HepG2 (cell line): ENCODE results near the gene UBE2R2. TPM values are rescaled to one million over a fixed set of nuclear protein-coding genes. Genes with fewer than 3 reads are reported as not detected.

Source experiments
- EZH2 ChIP-seq: conservative IDR thresholded peaks from 2 replicates; pipeline ENCODE4 v1.6.1; 2012; ENCODE audit warnings: mild to moderate bottlenecking, low read depth, low read length, moderate library complexity
- GABPA ChIP-seq, 2 experiments: IDR thresholded peaks; 2 replicates each; pipeline ENCODE4 v1.6.1; 2011 to 2016; ENCODE audit warnings: low read depth in 2 of 2, low read length in 1 of 2, missing biosample characterization in 1 of 2, missing genetic modification characterization in 1 of 2
- MIER3 ChIP-seq: IDR thresholded peaks from 2 replicates; pipeline ENCODE4 v1.6.1; 2016; ENCODE audit warnings: missing compliant biosample characterization, borderline replicate concordance
- MLXIP ChIP-seq: sonication (generic); formaldehyde crosslinking; IDR thresholded peaks from 2 replicates; pipeline ENCODE4 v1.9.0; 2021; ENCODE audit warnings: missing genetic modification reagents, borderline replicate concordance
- MTF1 ChIP-seq: sonication (generic); formaldehyde crosslinking; IDR thresholded peaks from 2 replicates; pipeline ENCODE4 v1.5.0; 2020; ENCODE audit warnings: missing genetic modification reagents
- RERE ChIP-seq: IDR thresholded peaks from 2 replicates; pipeline ENCODE4 v1.6.1; 2016; ENCODE audit warnings: low read depth, missing genetic modification reagents, missing compliant biosample characterization
- ZIK1 ChIP-seq: sonication (generic); formaldehyde crosslinking; IDR thresholded peaks from 2 replicates; pipeline ENCODE4 v1.5.0; 2020; ENCODE audit warnings: mild to moderate bottlenecking, low read depth, missing genetic modification reagents, borderline replicate concordance
- ZMYM4 ChIP-seq: sonication (generic); formaldehyde crosslinking; IDR thresholded peaks from 2 replicates; pipeline ENCODE4 v1.8.1; 2023; ENCODE audit warnings: mild to moderate bottlenecking, missing genetic modification reagents
- ZNF3 ChIP-seq: IDR thresholded peaks from 2 replicates; pipeline ENCODE4 v1.7.0; 2017; ENCODE audit warnings: inconsistent platforms
- ZNF431 ChIP-seq: sonication (generic); formaldehyde crosslinking; IDR thresholded peaks from 2 replicates; pipeline ENCODE4 v1.9.0; 2022; ENCODE audit warnings: missing genetic modification reagents, low read depth, mild to moderate bottlenecking, borderline replicate concordance
- ZNF547 ChIP-seq: sonication (generic); formaldehyde crosslinking; IDR thresholded peaks from 2 replicates; pipeline ENCODE4 v1.5.1; 2020; ENCODE audit warnings: mild to moderate bottlenecking, missing genetic modification reagents
- ZNF770 ChIP-seq: sonication (generic); formaldehyde crosslinking; IDR thresholded peaks from 2 replicates; pipeline ENCODE4 v1.5.0; 2020; ENCODE audit warnings: mild to moderate bottlenecking, missing genetic modification reagents
- polyA plus RNA-seq, 8 experiments: library from polyadenylated mRNA; depleted of rRNA in 3 of 8; stranded (reverse) in 7 of 8; unstranded in 1 of 8; fragments of >200 nt; fragmentation: Illumina TruSeq in 4 of 8; extraction: Trizol in 4 of 8; gene quantifications; 2 replicates each; pipeline versions ENCODE4 v1.2.1 to v1.2.3, GENCODE V29; 2011 to 2016; ENCODE audit warnings: low read depth in 4 of 8, missing spikeins in 1 of 8, mixed read lengths in 1 of 8; ENCODE audit not compliant: insufficient read depth in 1 of 8
- total RNA-seq, 5 experiments: library from RNA; depleted of rRNA; stranded (reverse); fragments of >200 nt; fragmentation: Illumina TruSeq; extraction: Trizol; gene quantifications; 2 replicates each; pipeline ENCODE4 v1.2.3, GENCODE V29; 2016; ENCODE audit warnings: low read depth in 1 of 5
- TF ChIP-seq, protein P1 (sequence below): IDR thresholded peaks from 2 replicates; pipeline ENCODE4 v1.6.1; 2016; ENCODE audit warnings: missing biosample characterization, missing genetic modification reagents, low read depth

The UBE2R2 gene
- total and polyA plus RNA-seq, 2 of the 13 experiments (the other 11 are each of a cell fraction or from before 2014, with no cell fraction given): 14.8 to 20.9 TPM

DNA sequence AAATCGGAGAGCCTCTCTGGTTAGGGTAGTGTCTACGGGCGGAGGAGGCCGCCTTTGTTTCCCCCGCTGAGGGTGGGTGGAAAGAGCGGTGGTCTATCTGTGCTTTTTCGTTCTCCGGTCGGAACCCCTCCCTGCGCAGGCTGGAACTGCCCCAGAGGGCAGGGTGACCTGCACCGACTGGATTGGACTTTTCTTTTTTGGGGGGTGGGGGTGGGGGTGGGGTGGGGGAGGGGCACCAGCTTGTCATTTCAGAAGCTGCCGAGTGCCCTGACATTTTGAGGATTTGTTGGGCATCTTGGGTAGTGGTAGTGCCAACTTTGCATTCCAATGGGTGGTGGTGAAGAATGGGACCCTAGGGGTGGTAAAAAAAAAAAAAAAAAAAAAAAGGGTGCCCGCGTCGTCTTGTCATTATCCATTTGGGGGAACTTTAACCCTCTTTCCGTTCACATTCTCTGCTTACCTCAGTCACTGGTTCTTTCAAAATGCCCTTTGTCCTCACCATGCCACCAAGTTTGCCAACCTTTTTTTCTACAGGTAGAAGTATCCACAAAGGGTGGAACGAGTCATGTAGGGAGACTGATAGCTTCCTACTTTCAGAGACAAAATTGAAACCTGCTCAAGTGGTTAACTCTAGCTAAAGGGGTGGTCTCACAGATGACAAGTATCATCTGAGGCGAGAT, 1.3 kb downstream of the UBE2R2 start (continued):
- TF ChIP-seq RERE (CRISPR knock-in tag) (no peak), GABPA (IDR thresholded peaks at IDR 0.05; ENCODE audit: low read depth, low read length) (no peak), GABPA (CRISPR knock-in tag; IDR thresholded peaks at IDR 0.05; ENCODE audit: low read depth) (0 out of 2 replicates have a peak, but pooled peaks have one; percentile 6), MIER3 (no peak), EZH2 (no peak), ZIK1 (no peak), ZNF431 (CRISPR knock-in tag) (no peak), MLXIP (CRISPR knock-in tag) (no peak), ZMYM4 (CRISPR knock-in tag) (0 out of 2 replicates have a peak, but pooled peaks have one; percentile 22), MTF1 (CRISPR knock-in tag) (no peak), ZNF3 (CRISPR knock-in tag) (no peak), ZNF770 (CRISPR knock-in tag) (no peak), ZNF547 (CRISPR knock-in tag) (no peak)
- TF ChIP-seq, protein P1, sequence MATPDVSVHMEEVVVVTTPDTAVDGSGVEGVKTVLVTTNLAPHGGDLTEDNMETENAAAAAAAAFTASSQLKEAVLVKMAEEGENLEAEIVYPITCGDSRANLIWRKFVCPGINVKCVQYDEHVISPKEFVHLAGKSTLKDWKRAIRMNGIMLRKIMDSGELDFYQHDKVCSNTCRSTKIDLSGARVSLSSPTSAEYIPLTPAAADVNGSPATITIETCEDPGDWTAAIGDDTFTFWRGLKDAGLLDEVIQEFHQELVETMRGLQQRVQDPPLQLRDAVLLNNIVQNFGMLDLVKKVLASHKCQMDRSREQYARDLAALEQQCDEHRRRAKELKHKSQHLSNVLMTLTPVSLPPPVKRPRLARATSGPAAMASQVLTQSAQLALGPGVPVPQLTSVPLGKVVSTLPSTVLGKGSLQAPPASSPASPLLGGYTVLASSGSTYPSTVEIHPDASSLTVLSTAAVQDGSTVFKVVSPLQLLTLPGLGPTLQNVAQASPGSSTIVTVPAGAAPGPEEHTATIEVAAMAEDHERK (CRISPR knock-in tag): no peak
